Fibroblast of lung (primary cell): Measurements from ENCODE around the gene GUCD1. TPM values are rescaled to one million over a fixed set of nuclear protein-coding genes. Genes with fewer than 3 reads are reported as not detected.
A peak's percentile ranks its signal among the peaks of the same experiment; 100 is the strongest.

Source experiments
- DNase-seq, 2 donors: peaks; one replicate each; pipeline versions ENCODE4 v3.0.0 to v3.0.0-alpha.2; 2010; ENCODE audit warnings: low read depth in 2 of 2
- H2AFZ ChIP-seq: 2 replicates; pipeline ENCODE4 v1.5.1; 2012; ENCODE audit warnings: low read length, control low read depth, inconsistent platforms
- H3K27ac ChIP-seq: 2 replicates; pipeline ENCODE4 v1.5.1; 2011; ENCODE audit warnings: low read length, control low read depth; ENCODE audit not compliant: insufficient read depth
- H3K27me3 ChIP-seq: 2 replicates; pipeline ENCODE4 v1.5.1; 2011; ENCODE audit warnings: mild to moderate bottlenecking, low read length; ENCODE audit not compliant: control insufficient read depth, insufficient read depth
- H3K36me3 ChIP-seq: 2 replicates; pipeline ENCODE4 v1.5.1; 2011; ENCODE audit warnings: low read length; ENCODE audit not compliant: control insufficient read depth, insufficient read depth
- H3K4me1 ChIP-seq: 2 replicates; pipeline ENCODE4 v1.5.1; 2011; ENCODE audit warnings: low read length; ENCODE audit not compliant: control insufficient read depth, insufficient read depth; ENCODE audit errors: extremely low read depth
- H3K4me2 ChIP-seq: 2 replicates; pipeline ENCODE4 v1.5.1; 2011; ENCODE audit warnings: low read length, control low read depth; ENCODE audit not compliant: insufficient read depth; ENCODE audit errors: extremely low read depth
- H3K4me3 ChIP-seq, 4 experiments: fragments of 200-600 bp in 1 of 4; sonication (generic) in 1 of 4; replicated peaks in 1 of 4; 2 replicates each; pipeline ENCODE4 v1.5.1; 2011 to 2016; ENCODE audit warnings: low read length in 4 of 4, low read depth in 3 of 4, mild to moderate bottlenecking in 3 of 4, control low read depth in 2 of 4, inconsistent platforms in 1 of 4, mixed read lengths in 1 of 4; ENCODE audit not compliant: insufficient read depth in 1 of 4; ENCODE audit errors: control extremely low read depth in 1 of 4
- H3K79me2 ChIP-seq: 2 replicates; pipeline ENCODE4 v1.5.1; 2012; ENCODE audit warnings: mild to moderate bottlenecking, low read length, inconsistent platforms; ENCODE audit not compliant: control insufficient read depth, insufficient read depth
- H3K9ac ChIP-seq: 2 replicates; pipeline ENCODE4 v1.5.1; 2011; ENCODE audit warnings: mild to moderate bottlenecking, low read length, control low read depth; ENCODE audit not compliant: insufficient read depth
- H3K9me3 ChIP-seq: 2 replicates; pipeline ENCODE4 v1.5.1; 2012; ENCODE audit warnings: low read depth, low read length; ENCODE audit not compliant: control insufficient read depth, insufficient read depth
- H4K20me1 ChIP-seq: 2 replicates; pipeline ENCODE4 v1.5.1; 2011; ENCODE audit warnings: low read length; ENCODE audit not compliant: control insufficient read depth, insufficient read depth; ENCODE audit errors: extremely low read depth
- EZH2 ChIP-seq: IDR thresholded peaks from 2 replicates; pipeline ENCODE4 v1.5.1; 2012; ENCODE audit warnings: low read length, control low read depth, mild to moderate bottlenecking; ENCODE audit errors: missing control alignments
- polyA plus RNA-seq, 2 donors: library from polyadenylated mRNA; depleted of rRNA in 1 of 2; stranded (reverse) in 1 of 2; unstranded in 1 of 2; fragments of >200 nt; gene quantifications; 2 replicates each; pipeline ENCODE4 v1.2.1, GENCODE V29; 2011 to 2012; ENCODE audit warnings: missing spikeins in 1 of 2
- total RNA-seq: library from RNA; depleted of rRNA; stranded (reverse); fragments of >200 nt; gene quantifications from 2 replicates; pipeline ENCODE4 v1.2.1, GENCODE V29; 2014
- TF ChIP-seq, protein P1 (sequence below), 2 donors: IDR thresholded peaks in 1 of 2; conservative IDR thresholded peaks in 1 of 2; 1 replicate in 1 of 2; 2 replicates in 1 of 2; pipeline ENCODE4 v1.5.1; 2011 to 2012; ENCODE audit warnings: low read length in 2 of 2, control low read depth in 1 of 2, inconsistent platforms in 1 of 2, low read depth in 1 of 2, mild to moderate bottlenecking in 1 of 2

Gene GUCD1
- total and polyA plus RNA-seq, 2 donors (not counting 1 experiment from before 2014, with no cell fraction given), result 83.4 to 178 TPM

DNA sequence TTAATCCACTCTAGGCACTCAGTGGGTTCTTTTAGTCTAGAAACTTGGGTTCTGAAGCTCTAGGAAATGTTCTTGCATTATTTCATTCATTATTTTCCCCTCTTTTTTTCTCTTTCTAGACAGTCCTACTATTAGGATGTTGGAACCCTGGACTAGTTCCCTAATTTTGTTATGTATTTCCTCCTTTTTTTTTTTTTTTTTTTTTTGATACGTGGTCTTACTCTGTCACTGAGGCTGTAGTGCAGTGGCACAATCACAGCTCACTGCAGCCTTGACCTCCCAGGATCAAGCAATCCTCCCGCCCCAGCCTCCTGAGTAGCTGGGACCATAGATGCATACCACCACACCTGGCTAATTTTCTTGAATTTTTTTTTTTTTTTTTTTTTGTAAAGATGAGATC, 50.4 kb downstream of the GUCD1 start:
- Histone ChIP-seq H3K27me3 (no peaks in the 10 kb centered on the region), H3K9me3 (no peaks in the 10 kb centered on the region), H3K36me3 (no peaks in the 10 kb centered on the region), H3K27ac (no peak overlapping the region), H3K4me2 (no peak overlapping the region), H3K4me3 (no peak overlapping the region), H3K79me2 (no peaks in the 10 kb centered on the region), H4K20me1 (no peaks in the 10 kb centered on the region), H2AFZ (no peak overlapping the region), H3K4me1 (peaks cover 2% of the 10 kb centered on the region), H3K9ac (no peak overlapping the region)
- TF ChIP-seq EZH2, result no peak
- TF ChIP-seq, protein P1, sequence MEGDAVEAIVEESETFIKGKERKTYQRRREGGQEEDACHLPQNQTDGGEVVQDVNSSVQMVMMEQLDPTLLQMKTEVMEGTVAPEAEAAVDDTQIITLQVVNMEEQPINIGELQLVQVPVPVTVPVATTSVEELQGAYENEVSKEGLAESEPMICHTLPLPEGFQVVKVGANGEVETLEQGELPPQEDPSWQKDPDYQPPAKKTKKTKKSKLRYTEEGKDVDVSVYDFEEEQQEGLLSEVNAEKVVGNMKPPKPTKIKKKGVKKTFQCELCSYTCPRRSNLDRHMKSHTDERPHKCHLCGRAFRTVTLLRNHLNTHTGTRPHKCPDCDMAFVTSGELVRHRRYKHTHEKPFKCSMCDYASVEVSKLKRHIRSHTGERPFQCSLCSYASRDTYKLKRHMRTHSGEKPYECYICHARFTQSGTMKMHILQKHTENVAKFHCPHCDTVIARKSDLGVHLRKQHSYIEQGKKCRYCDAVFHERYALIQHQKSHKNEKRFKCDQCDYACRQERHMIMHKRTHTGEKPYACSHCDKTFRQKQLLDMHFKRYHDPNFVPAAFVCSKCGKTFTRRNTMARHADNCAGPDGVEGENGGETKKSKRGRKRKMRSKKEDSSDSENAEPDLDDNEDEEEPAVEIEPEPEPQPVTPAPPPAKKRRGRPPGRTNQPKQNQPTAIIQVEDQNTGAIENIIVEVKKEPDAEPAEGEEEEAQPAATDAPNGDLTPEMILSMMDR (conservative IDR thresholded peaks at IDR 0.05 in 1 of 2, IDR thresholded peaks at IDR 0.05 in 1 of 2; ENCODE audit: low read depth in 1 of 2, low read length in 2 of 2), result no peak
- no peak for DNase-seq

DNA sequence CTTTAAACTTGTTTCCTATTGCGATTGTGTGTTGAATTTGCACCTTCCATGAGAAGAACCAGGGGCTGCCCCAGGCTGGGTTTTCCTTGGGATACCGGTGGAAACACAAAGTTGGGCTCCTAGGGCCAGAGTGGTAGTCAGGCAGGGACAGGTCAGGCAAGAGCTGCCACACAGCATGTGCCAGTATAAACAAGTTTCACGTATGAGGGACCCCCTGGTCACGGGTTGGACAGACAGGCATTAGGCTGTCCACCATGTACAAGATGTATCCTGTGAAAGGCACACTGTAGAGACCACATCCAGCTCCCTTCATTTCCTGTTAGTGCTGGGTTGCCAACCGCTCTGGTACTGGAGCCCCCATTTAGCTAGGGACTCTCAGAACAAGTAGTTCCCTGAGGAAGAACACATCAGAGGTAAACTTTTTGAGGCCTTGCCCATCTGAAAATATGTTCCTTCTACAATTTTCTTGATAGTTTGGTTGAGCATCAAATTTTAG, 51.0 kb downstream of the GUCD1 start:
- Histone ChIP-seq H3K27ac (no peak overlapping the region), H3K4me3 (no peak overlapping the region), H3K9ac (no peak overlapping the region), H3K79me2 (no peaks in the 10 kb centered on the region), H3K36me3 (no peaks in the 10 kb centered on the region), H3K9me3 (no peaks in the 10 kb centered on the region), H3K27me3 (no peaks in the 10 kb centered on the region), H3K4me1 (peaks cover 2% of the 10 kb centered on the region), H3K4me2 (no peak overlapping the region), H2AFZ (no peak overlapping the region), H4K20me1 (no peaks in the 10 kb centered on the region)
- TF ChIP-seq EZH2, result no peak
- TF ChIP-seq, protein P1 (conservative IDR thresholded peaks at IDR 0.05 in 1 of 2, IDR thresholded peaks at IDR 0.05 in 1 of 2; ENCODE audit: low read depth in 1 of 2, low read length in 2 of 2), result no peak
- DNase-seq, result no peak

DNA sequence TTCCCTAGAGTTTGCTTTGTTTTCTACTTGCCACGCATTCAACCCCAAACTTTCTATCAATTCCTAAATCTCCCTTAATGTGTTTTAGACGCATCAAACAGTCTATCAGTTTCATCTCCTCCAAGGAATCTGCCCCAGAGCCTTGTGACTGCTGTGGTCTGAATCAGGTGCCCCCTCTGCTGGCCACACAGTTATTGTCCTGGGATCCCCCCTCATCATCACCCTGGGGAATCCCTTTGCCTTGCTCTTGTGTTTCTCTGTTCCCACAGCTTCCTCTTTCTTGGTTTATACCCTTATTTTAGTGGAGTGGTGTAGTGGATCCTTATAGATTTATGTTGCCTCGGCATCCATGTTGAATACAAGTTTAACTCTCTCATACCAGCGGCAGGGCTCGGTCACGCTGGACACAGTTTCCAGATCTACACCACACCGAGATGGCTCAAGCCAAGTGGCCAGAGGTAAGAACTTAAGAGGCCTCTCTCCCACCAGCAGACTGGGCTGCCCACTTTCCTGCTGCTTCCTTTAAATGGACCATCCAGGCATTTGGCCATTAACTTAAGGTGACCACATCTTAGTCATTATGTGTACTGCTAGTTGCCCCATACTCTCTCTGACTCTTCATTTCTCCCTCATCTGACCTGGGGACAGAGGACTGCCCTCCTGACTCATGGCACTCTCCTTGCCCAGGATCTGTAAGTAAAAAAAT, 51.6 kb downstream of the GUCD1 start:
- H3K4me3 ChIP-seq, result no peak overlapping the region
- DNase-seq, result peak; percentile 39 to 58
- no peaks in the 10 kb centered on the region for H4K20me1 ChIP-seq
- H3K9ac ChIP-seq, result no peak overlapping the region
- peaks cover 2% of the 10 kb centered on the region for H3K4me1 ChIP-seq
- no peaks in the 10 kb centered on the region for H3K9me3 ChIP-seq
- H3K79me2 ChIP-seq, result no peaks in the 10 kb centered on the region
- TF ChIP-seq EZH2, result no peak
- TF ChIP-seq, protein P1 (conservative IDR thresholded peaks at IDR 0.05 in 1 of 2, IDR thresholded peaks at IDR 0.05 in 1 of 2; ENCODE audit: low read depth in 1 of 2, low read length in 2 of 2), result peak; percentile 73
- H3K4me2 ChIP-seq, result no peak overlapping the region
- peaks cover 1% of the 10 kb centered on the region for H3K27me3 ChIP-seq
- no peak overlapping the region for H2AFZ ChIP-seq
- H3K36me3 ChIP-seq, result no peaks in the 10 kb centered on the region
- no peak overlapping the region for H3K27ac ChIP-seq
